KMS-11 (cell line): Measurements from ENCODE around the gene LOXL3.

Experiments
- H2AFZ ChIP-seq: fragments of 200-600 bp; sonication (generic); 2 replicates; pipeline ENCODE4 v1.6.1; 2016; ENCODE audit warnings: antibody characterized with exemption, mixed run types, low read depth
- H3K27ac ChIP-seq: fragments of 200-600 bp; sonication (generic); 2 replicates; pipeline ENCODE4 v1.6.1; 2016; ENCODE audit warnings: mild to moderate bottlenecking, mixed run types
- H3K27me3 ChIP-seq: fragments of 200-600 bp; sonication (generic); 2 replicates; pipeline ENCODE4 v1.6.1; 2017; ENCODE audit warnings: mild to moderate bottlenecking, low read depth, mixed run types, moderate library complexity; ENCODE audit not compliant: insufficient read depth
- H3K36me3 ChIP-seq: fragments of 200-600 bp; sonication (generic); 2 replicates; pipeline ENCODE4 v1.6.1; 2017; ENCODE audit warnings: mild to moderate bottlenecking, mixed run types; ENCODE audit not compliant: insufficient read depth
- H3K4me1 ChIP-seq: fragments of 200-600 bp; sonication (generic); 2 replicates; pipeline ENCODE4 v1.6.1; 2016; ENCODE audit warnings: mild to moderate bottlenecking, low read depth, mixed run types; ENCODE audit not compliant: poor library complexity, severe bottlenecking
- H3K4me2 ChIP-seq: fragments of 200-600 bp; sonication (generic); 2 replicates; pipeline ENCODE4 v1.7.0; 2016; ENCODE audit warnings: mild to moderate bottlenecking, mixed run types
- H3K4me3 ChIP-seq: fragments of 200-600 bp; sonication (generic); IDR thresholded peaks from 2 replicates; pipeline ENCODE4 v1.6.1; 2017; ENCODE audit warnings: low read depth, low read length, mixed read lengths; ENCODE audit not compliant: insufficient read depth
- H3K79me2 ChIP-seq: fragments of 200-600 bp; sonication (generic); 2 replicates; pipeline ENCODE4 v1.6.1; 2016; ENCODE audit warnings: low read depth, mixed run types; ENCODE audit not compliant: insufficient read depth
- H3K9ac ChIP-seq: fragments of 200-600 bp; sonication (generic); 2 replicates; pipeline ENCODE4 v1.6.1; 2016; ENCODE audit warnings: mild to moderate bottlenecking, mixed run types
- H4K20me1 ChIP-seq: fragments of 200-600 bp; sonication (generic); 2 replicates; pipeline ENCODE4 v1.6.1; 2016; ENCODE audit warnings: mild to moderate bottlenecking, mixed run types; ENCODE audit not compliant: insufficient read depth
- TF ChIP-seq, protein P1 (sequence below): fragments of 200-600 bp; sonication (generic); conservative IDR thresholded peaks from 2 replicates; pipeline ENCODE4 v1.6.1; 2017; ENCODE audit warnings: low read depth, mild to moderate bottlenecking, antibody characterized with exemption, low read length, moderate library complexity, mixed read lengths

Gene LOXL3

GRCh38 chr2:74499940-74500577 is 53.7 kb downstream of the LOXL3 start:
- no peaks in the 10 kb centered on the region for H4K20me1 ChIP-seq
- H3K36me3 ChIP-seq = no peaks in the 10 kb centered on the region
- TF ChIP-seq, protein P1, sequence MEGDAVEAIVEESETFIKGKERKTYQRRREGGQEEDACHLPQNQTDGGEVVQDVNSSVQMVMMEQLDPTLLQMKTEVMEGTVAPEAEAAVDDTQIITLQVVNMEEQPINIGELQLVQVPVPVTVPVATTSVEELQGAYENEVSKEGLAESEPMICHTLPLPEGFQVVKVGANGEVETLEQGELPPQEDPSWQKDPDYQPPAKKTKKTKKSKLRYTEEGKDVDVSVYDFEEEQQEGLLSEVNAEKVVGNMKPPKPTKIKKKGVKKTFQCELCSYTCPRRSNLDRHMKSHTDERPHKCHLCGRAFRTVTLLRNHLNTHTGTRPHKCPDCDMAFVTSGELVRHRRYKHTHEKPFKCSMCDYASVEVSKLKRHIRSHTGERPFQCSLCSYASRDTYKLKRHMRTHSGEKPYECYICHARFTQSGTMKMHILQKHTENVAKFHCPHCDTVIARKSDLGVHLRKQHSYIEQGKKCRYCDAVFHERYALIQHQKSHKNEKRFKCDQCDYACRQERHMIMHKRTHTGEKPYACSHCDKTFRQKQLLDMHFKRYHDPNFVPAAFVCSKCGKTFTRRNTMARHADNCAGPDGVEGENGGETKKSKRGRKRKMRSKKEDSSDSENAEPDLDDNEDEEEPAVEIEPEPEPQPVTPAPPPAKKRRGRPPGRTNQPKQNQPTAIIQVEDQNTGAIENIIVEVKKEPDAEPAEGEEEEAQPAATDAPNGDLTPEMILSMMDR = no peak
- H3K4me3 ChIP-seq = no peak overlapping the region
- no peak overlapping the region for H3K4me2 ChIP-seq
- no peak overlapping the region for H2AFZ ChIP-seq
- H3K9ac ChIP-seq = no peak overlapping the region
- peaks cover 10% of the 10 kb centered on the region for H3K4me1 ChIP-seq
- no peaks in the 10 kb centered on the region for H3K79me2 ChIP-seq
- H3K27ac ChIP-seq = no peak overlapping the region
- peaks cover 12% of the 10 kb centered on the region; the same call in 1 of the 2 replicates for H3K27me3 ChIP-seq

DNA sequence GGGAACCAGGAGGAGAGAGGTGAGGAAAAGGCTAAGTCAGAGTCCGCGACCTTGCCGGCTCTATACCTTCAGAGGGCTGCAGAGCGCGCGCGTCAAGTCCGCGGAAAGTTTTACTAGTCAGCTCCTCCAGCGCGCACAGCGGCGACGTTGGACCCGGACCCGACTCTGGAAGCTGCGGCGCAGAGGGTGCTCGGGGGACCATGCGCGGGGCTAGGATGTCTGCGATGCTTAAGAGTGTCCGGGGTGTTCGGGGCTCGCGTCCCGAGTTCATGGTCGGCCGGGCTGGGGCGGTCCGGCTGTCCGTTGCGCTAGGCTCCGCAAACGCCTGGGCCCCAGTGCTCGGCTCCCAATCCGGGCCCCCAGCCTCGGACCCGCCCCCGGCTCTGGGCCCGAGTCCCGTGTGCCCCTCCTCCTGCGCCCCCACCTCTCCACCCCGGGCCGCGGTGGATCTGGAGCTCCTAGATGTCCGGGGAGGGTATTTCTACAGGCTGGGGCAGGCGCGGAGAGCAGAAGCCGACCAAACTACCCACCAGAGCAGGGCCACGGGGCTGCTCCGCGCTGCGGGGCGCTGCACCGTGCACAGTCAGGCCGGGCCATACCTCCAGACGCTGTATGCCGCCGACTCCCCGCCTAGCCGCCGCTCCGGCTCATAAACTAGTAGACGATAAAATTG is 54.3 kb downstream of the LOXL3 start, which contains the start of gene LBX2:
Gene LBX2 (minus strand): TSS at position 337 of the 673 bp plus-strand sequence. CDS start 66 bp downstream, at position 271.
- no peak within 1 kb of the TSS for H3K4me3 ChIP-seq
- H2AFZ ChIP-seq = no peak within 1 kb of the TSS
- peaks cover 10% of the 10 kb centered on the region for H3K4me1 ChIP-seq
- no peak within 1 kb of the TSS for H3K9ac ChIP-seq
- peaks cover 12% of the 10 kb centered on the region; the same call in 1 of the 2 replicates for H3K27me3 ChIP-seq
- no peak within 1 kb of the TSS for H3K27ac ChIP-seq
- TF ChIP-seq, protein P1 = no peak
- no peak within 1 kb of the TSS for H3K4me2 ChIP-seq
- no peaks in the 10 kb centered on the region for H3K79me2 ChIP-seq
- no peaks in the 10 kb centered on the region for H4K20me1 ChIP-seq
- no peaks in the 10 kb centered on the region for H3K36me3 ChIP-seq

DNA sequence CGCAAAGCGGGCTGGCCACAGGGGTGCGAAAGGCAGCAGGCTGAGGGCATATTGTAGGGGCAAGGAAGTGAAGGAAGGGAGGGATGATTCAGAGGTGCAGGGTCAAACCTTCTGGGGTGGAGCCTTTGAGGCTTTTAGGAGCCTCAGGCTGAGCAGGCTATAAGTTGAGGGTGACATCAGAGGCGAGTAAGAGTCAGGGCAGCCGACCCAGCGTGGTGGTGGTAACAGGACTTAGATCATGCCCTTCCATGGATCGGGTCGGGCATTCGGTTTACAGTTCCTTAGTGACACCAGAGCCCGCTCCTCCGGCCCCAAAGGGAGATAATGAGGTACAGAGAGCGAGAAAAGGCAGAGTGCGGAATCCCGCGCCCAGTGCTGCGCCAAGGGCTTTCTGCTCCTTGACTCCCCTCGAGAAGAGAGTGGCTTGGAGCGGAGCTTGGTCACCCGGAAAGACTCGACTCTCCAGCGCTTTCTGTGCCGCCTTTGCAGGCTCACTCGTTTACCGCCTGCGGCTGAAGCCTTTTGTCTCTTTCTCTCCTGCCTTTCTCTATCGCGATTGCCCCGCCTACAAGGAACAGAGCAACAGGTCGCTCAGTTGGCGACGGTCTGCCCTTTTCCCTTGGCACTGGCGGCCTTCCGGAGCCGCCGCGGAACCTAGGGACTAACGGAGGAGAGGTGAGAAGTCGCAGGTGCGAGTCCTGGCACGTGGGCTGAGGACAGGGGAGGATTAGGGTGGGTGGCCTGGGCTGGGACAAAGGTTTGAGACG is 55.1 kb downstream of the LOXL3 start:
- H3K27ac ChIP-seq = no peak overlapping the region
- no peak overlapping the region for H3K4me3 ChIP-seq
- H3K4me2 ChIP-seq = no peak overlapping the region
- H3K4me1 ChIP-seq = peaks cover 10% of the 10 kb centered on the region
- no peak overlapping the region for H3K9ac ChIP-seq
- no peak overlapping the region for H2AFZ ChIP-seq
- H3K27me3 ChIP-seq = peaks cover 12% of the 10 kb centered on the region; the same call in 1 of the 2 replicates
- TF ChIP-seq, protein P1 = no peak
- H3K79me2 ChIP-seq = no peaks in the 10 kb centered on the region
- no peaks in the 10 kb centered on the region for H3K36me3 ChIP-seq
- H4K20me1 ChIP-seq = no peaks in the 10 kb centered on the region

GRCh38 chr2:74497777-74498499 is 55.8 kb downstream of the LOXL3 start:
- H3K27me3 ChIP-seq = peaks cover 10% of the 10 kb centered on the region; the same call in 1 of the 2 replicates
- no peak overlapping the region for H3K9ac ChIP-seq
- H4K20me1 ChIP-seq = no peaks in the 10 kb centered on the region
- no peak overlapping the region for H3K4me2 ChIP-seq
- peaks cover 10% of the 10 kb centered on the region for H3K4me1 ChIP-seq
- H3K79me2 ChIP-seq = no peaks in the 10 kb centered on the region
- H3K27ac ChIP-seq = no peak overlapping the region
- no peaks in the 10 kb centered on the region for H3K36me3 ChIP-seq
- TF ChIP-seq, protein P1 = no peak
- no peak overlapping the region for H3K4me3 ChIP-seq
- no peak overlapping the region for H2AFZ ChIP-seq
